Body of pancreas (tissue), 4 donors: ENCODE results near the gene OR7G1. TPM values are rescaled to one million over a fixed set of nuclear protein-coding genes. Genes with fewer than 3 reads are reported as not detected.

ENCODE experiments used
- ATAC-seq: fragments of 150-250 bp; one replicate; pipeline ENCODE4 v1.9.1; 2016
- DNase-seq, 4 donors: peaks; one replicate each; pipeline ENCODE4 v3.0.0-alpha.2; 2019
- H3K27ac ChIP-seq, 4 donors: fragments of 200-600 bp; sonication (generic); 1 replicate in 3 of 4; 2 replicates in 1 of 4; pipeline versions ENCODE4 v1.5.1 to v1.6.1; 2016 to 2019; ENCODE audit warnings: mild to moderate bottlenecking in 1 of 4, mixed read lengths in 1 of 4, moderate library complexity in 1 of 4
- H3K27me3 ChIP-seq, 2 donors: fragments of 200-600 bp; sonication (generic); one replicate each; pipeline ENCODE4 v1.6.0; 2016; ENCODE audit warnings: mild to moderate bottlenecking in 1 of 2
- H3K36me3 ChIP-seq, 2 donors: fragments of 200-600 bp; sonication (generic); replicated peaks in 1 of 2; 2 replicates each; pipeline ENCODE4 v1.5.1; 2016; ENCODE audit warnings: low read depth in 2 of 2; ENCODE audit not compliant: insufficient read depth in 1 of 2
- H3K4me1 ChIP-seq: fragments of 200-600 bp; sonication (generic); one replicate; pipeline ENCODE4 v1.6.0; 2016
- H3K4me3 ChIP-seq, 2 donors: fragments of 200-600 bp; sonication (generic); 1 replicate in 1 of 2; 2 replicates in 1 of 2; pipeline ENCODE4 v1.5.1; 2016 to 2019
- H3K9me3 ChIP-seq, 3 donors: fragments of 200-600 bp; sonication (generic); 1 replicate in 2 of 3; 2 replicates in 1 of 3; pipeline ENCODE4 v1.5.1; 2016
- CTCF ChIP-seq, 7 experiments: fragments of 450-650 bp in 4 of 7; fragments of 200-600 bp in 3 of 7; sonication (generic) in 3 of 7; IDR thresholded peaks; one replicate each; pipeline ENCODE4 v1.5.1; 2016 to 2019; ENCODE audit warnings: antibody characterized with exemption in 7 of 7
- POLR2A ChIP-seq, 3 donors: fragments of 450-650 bp; IDR thresholded peaks; one replicate each; pipeline ENCODE4 v1.6.1; 2016; ENCODE audit warnings: antibody characterized with exemption in 3 of 3, mild to moderate bottlenecking in 2 of 3
- WGBS, 2 donors: methylation state at CpG; one replicate each; pipeline ENCODE4 v1.1.5; 2017; 5-methylcytosine and 5-hydroxymethylcytosine counted together
- intact Hi-C: fragments of 100-400 bp; cut with DNase I; formaldehyde crosslinking; loops from one replicate; pipeline ENCODE4 v1.15.1; 2023
- total RNA-seq, 2 donors: library from RNA; depleted of rRNA; stranded (reverse); fragments of >200 nt; gene quantifications; one replicate each; pipeline ENCODE4 v1.1.0, GENCODE V29; 2016

Gene OR7G1
- not detected for total RNA-seq

GRCh38 chr19:9115307-9115813 is at the start of gene OR7G1:
TSS of gene OR7G1 (minus strand) at chr19:9115763. CDS start at chr19:9115763, 0 bp downstream.
- no peak within 1 kb of the TSS for H3K27ac ChIP-seq
- TF ChIP-seq CTCF (IDR thresholded peaks at IDR 0.05) (no peak), POLR2A (IDR thresholded peaks at IDR 0.05) (no peak)
- H3K4me3 ChIP-seq = no peak within 1 kb of the TSS
- ATAC-seq = no peak
- H3K9me3 ChIP-seq = no peaks in the 10 kb centered on the region
- no peak for DNase-seq
- H3K4me1 ChIP-seq = no peaks in the 10 kb centered on the region
- H3K36me3 ChIP-seq = no peaks in the 10 kb centered on the region
- intact Hi-C loops = no loop called here
- 60 to 75% methylated on average over 2 of the region's 2 CpGs for WGBS, 2 donors
- H3K27me3 ChIP-seq = no peaks in the 10 kb centered on the region

GRCh38 chr19:9165261-9165660 is 49.7 kb upstream of the OR7G1 start:
- no peak for DNase-seq
- TF ChIP-seq POLR2A (IDR thresholded peaks at IDR 0.05) (no peak), CTCF (IDR thresholded peaks at IDR 0.05) (no peak)
- intact Hi-C loops = no loop called here
- no peaks in the 10 kb centered on the region for H3K27me3 ChIP-seq
- H3K4me1 ChIP-seq = no peaks in the 10 kb centered on the region
- WGBS, 2 donors = 95 to 96% methylated on average over 3 of the region's 3 CpGs
- no peak for ATAC-seq
- peaks cover 13 to 21% of the 10 kb centered on the region in 2 donors for H3K36me3 ChIP-seq
- H3K27ac ChIP-seq = no peak overlapping the region
- H3K9me3 ChIP-seq = peaks cover 0 to 11% (median 3%) of the 10 kb centered on the region in 3 donors
- no peak overlapping the region for H3K4me3 ChIP-seq

GRCh38 chr19:9161427-9161826 is 45.9 kb upstream of the OR7G1 start:
- TF ChIP-seq POLR2A (IDR thresholded peaks at IDR 0.05) = no peak
- H3K27me3 ChIP-seq = no peaks in the 10 kb centered on the region
- ATAC-seq (no peak), DNase-seq (no peak)
- WGBS, 2 donors = 94 to 98% methylated on average over 12 of the region's 12 CpGs
- peaks cover 0 to 18% (median 3%) of the 10 kb centered on the region in 3 donors for H3K9me3 ChIP-seq
- H3K27ac ChIP-seq = no peak overlapping the region
- H3K4me1 ChIP-seq = no peaks in the 10 kb centered on the region
- H3K4me3 ChIP-seq = no peak overlapping the region
- intact Hi-C loops = no loop called here
- peaks cover 36 to 51% of the 10 kb centered on the region in 2 donors for H3K36me3 ChIP-seq

- intact Hi-C loops = no loop called here
- WGBS, 2 donors = 98 to 99% methylated on average over 13 of the region's 13 CpGs
- ATAC-seq = no peak
- Histone ChIP-seq H3K27me3 (no peaks in the 10 kb centered on the region), H3K36me3 (peaks cover 36 to 50% of the 10 kb centered on the region in 2 donors), H3K4me3 (no peak overlapping the region), H3K27ac (no peak overlapping the region), H3K4me1 (no peaks in the 10 kb centered on the region), H3K9me3 (peaks cover 0 to 18% (median 3%) of the 10 kb centered on the region in 3 donors)
- no peak for DNase-seq
- TF ChIP-seq CTCF (IDR thresholded peaks at IDR 0.05) = no peak
- TF ChIP-seq POLR2A (IDR thresholded peaks at IDR 0.05) = no peak
These were observed 44.3 kb upstream of the OR7G1 start for GRCh38 chr19:9159891-9160290.

GRCh38 chr19:9156304-9156703 is 40.7 kb upstream of the OR7G1 start:
- intact Hi-C loops = no loop called here
- no peaks in the 10 kb centered on the region for H3K27me3 ChIP-seq
- peaks cover 0 to 21% (median 3%) of the 10 kb centered on the region in 3 donors for H3K9me3 ChIP-seq
- ATAC-seq (no peak), DNase-seq (no peak)
- H3K4me1 ChIP-seq = no peaks in the 10 kb centered on the region
- no peak overlapping the region for H3K27ac ChIP-seq
- H3K4me3 ChIP-seq = no peak overlapping the region
- WGBS, 2 donors = 78 to 89% methylated on average over 1 of the region's 1 CpG
- TF ChIP-seq CTCF (IDR thresholded peaks at IDR 0.05) (no peak), POLR2A (IDR thresholded peaks at IDR 0.05) (no peak)
- H3K36me3 ChIP-seq = peaks cover 34 to 45% of the 10 kb centered on the region in 2 donors
